Stomach (tissue), 9 donors: ENCODE measurements around the gene DOCK6. TPM values are rescaled to one million over a fixed set of nuclear protein-coding genes. Genes with fewer than 3 reads are reported as not detected.

ENCODE experiments used
- DNase-seq, 2 donors: peaks; one replicate each; pipeline versions ENCODE4 v3.0.0 to v3.0.0-alpha.2; 2013 to 2019
- H3K27ac ChIP-seq, 5 donors: fragments of 200-600 bp in 4 of 5; sonication (generic) in 4 of 5; one replicate each; pipeline ENCODE4 v1.5.1; 2013 to 2019; ENCODE audit warnings: mild to moderate bottlenecking in 1 of 5, moderate library complexity in 1 of 5
- H3K27me3 ChIP-seq, 3 donors: fragments of 200-600 bp; sonication (generic); one replicate each; pipeline ENCODE4 v1.5.1; 2017 to 2019; ENCODE audit warnings: mixed run types in 1 of 3
- H3K36me3 ChIP-seq, 4 donors: fragments of 200-600 bp; sonication (generic); 1 replicate in 3 of 4; 2 replicates in 1 of 4; pipeline ENCODE4 v1.5.1; 2016 to 2019
- H3K4me1 ChIP-seq, 4 donors: fragments of 200-600 bp; sonication (generic); one replicate each; pipeline ENCODE4 v1.5.1; 2016 to 2019
- H3K4me3 ChIP-seq, 4 donors: fragments of 200-600 bp; sonication (generic) in 3 of 4; one replicate each; pipeline ENCODE4 v1.5.1; 2016 to 2019; ENCODE audit warnings: mild to moderate bottlenecking in 1 of 4
- H3K9me3 ChIP-seq, 4 donors: fragments of 200-600 bp; sonication (generic); one replicate each; pipeline ENCODE4 v1.5.1; 2016 to 2019
- EP300 ChIP-seq: sonication (generic); formaldehyde crosslinking; IDR thresholded peaks from one replicate; pipeline ENCODE4 v1.6.1; 2017; ENCODE audit warnings: antibody characterized with exemption
- POLR2A ChIP-seq, 4 donors: fragments of 450-650 bp; IDR thresholded peaks; one replicate each; pipeline ENCODE4 v1.6.1; 2016; ENCODE audit warnings: antibody characterized with exemption in 4 of 4, control low read depth in 2 of 4, mild to moderate bottlenecking in 1 of 4, moderate library complexity in 1 of 4
- POLR2AphosphoS5 ChIP-seq, 3 donors: sonication (generic); formaldehyde crosslinking; IDR thresholded peaks; one replicate each; pipeline ENCODE4 v1.6.1; 2016; ENCODE audit warnings: antibody characterized with exemption in 3 of 3
- WGBS, 5 donors: extraction: QIAGEN DNeasy Blood & Tissue Kit in 3 of 5; methylation state at CpG; one replicate each; pipeline versions ENCODE4 v1.1.5 to v1.1.7; 2013 to 2018; 5-methylcytosine and 5-hydroxymethylcytosine counted together
- intact Hi-C: fragments of 100-400 bp; cut with DNase I; formaldehyde crosslinking; loops from one replicate; pipeline ENCODE4 v1.15.1; 2023; ENCODE audit warnings: low total_unique reads
- polyA plus RNA-seq, 3 donors: library from polyadenylated mRNA; stranded (reverse); fragments of 200-250 nt; gene quantifications; one replicate each; pipeline ENCODE4 v1.2.3, GENCODE V29; 2013
- total RNA-seq, 5 donors: library from RNA; depleted of rRNA; stranded (reverse); fragments of >200 nt; gene quantifications; one replicate each; pipeline versions ENCODE4 v1.1.0 to v1.2.3, GENCODE V29; 2014 to 2016
- TF ChIP-seq, protein P1 (sequence below), 7 experiments: fragments of 450-650 bp in 4 of 7; fragments of 200-600 bp in 3 of 7; sonication (generic) in 3 of 7; IDR thresholded peaks; one replicate each; pipeline ENCODE4 v1.5.1; 2016 to 2019; ENCODE audit warnings: antibody characterized with exemption in 7 of 7, control low read depth in 2 of 7, mild to moderate bottlenecking in 1 of 7
- donor health status: healthy with polysubstance abuse.
- donor health status: Bipolar disorder and iron deficiency.
- donor health status: healthy.

The DOCK6 gene
- total and polyA plus RNA-seq, 8 donors = 21.4 to 243 (median 58.9) TPM

DNA sequence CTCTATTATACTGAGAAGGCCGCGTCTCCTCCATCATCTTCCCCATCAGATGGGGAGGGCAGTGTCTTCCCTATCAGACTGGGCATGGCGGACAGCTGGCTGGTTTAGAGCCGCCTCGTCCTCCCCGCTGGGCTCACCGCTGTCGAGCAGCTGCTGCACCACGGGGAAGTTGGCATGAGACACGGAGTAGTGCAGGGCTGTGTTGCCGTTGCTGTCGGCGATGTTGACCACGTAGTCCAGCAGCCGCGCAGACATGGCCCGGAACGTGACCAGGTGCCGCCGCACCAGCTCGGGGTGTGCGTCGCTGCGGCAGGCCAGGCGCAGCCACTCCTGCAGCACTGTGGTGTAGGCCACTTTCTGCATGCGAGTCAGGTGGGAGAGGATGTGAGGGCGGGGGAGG lies 88.0 kb downstream of the DOCK6 start:
- peaks cover 77 to 100% (median 95%) of the 10 kb centered on the region in 4 donors for H3K36me3 ChIP-seq
- no peak for DNase-seq

DNA sequence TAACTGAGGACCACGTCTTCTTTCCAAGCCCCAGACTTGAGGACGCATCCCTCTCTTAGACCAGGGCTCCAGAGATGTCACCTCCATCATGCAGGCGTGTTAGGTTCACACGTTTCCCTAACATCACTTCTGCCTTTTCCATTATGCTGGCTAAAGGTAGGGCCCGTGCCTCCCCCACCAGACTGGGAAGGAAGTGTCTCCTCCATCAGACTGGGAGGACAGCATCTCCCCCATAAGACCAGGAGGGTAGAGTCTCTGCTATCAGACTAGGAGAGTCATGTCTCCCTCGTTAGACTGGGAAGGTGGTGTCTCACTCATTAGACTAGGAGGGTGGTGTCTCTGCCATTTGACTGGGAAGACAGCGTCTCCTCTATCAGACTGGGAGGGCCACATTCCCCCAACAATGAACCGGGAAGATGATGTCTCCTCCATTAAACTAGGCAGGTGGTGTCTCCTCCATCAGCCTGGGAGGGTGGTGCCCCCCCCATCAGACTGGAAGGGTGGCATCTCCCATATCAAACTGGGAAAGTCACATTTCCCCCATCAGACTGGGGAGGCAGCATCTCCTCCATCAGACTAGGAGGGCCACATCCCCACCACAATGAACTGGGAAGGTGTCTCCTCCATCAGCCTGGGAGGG lies 88.7 kb downstream of the DOCK6 start:
- H3K9me3 ChIP-seq = no peaks in the 10 kb centered on the region
- H3K27ac ChIP-seq = peak overlapping the region in 2 of 5 donors; percentile 2 to 18
- no peaks in the 10 kb centered on the region for H3K27me3 ChIP-seq
- intact Hi-C loops = no loop called here
- WGBS, 5 donors = 76 to 93% (median 82%) methylated on average over 7 to 8 of the region's 8 CpGs
- peaks cover 0 to 22% (median 10%) of the 10 kb centered on the region in 4 donors for H3K4me1 ChIP-seq
- DNase-seq = no peak
- TF ChIP-seq POLR2AphosphoS5 (IDR thresholded peaks at IDR 0.05) (no peak), EP300 (no peak), POLR2A (IDR thresholded peaks at IDR 0.05) (no peak)
- TF ChIP-seq, protein P1, sequence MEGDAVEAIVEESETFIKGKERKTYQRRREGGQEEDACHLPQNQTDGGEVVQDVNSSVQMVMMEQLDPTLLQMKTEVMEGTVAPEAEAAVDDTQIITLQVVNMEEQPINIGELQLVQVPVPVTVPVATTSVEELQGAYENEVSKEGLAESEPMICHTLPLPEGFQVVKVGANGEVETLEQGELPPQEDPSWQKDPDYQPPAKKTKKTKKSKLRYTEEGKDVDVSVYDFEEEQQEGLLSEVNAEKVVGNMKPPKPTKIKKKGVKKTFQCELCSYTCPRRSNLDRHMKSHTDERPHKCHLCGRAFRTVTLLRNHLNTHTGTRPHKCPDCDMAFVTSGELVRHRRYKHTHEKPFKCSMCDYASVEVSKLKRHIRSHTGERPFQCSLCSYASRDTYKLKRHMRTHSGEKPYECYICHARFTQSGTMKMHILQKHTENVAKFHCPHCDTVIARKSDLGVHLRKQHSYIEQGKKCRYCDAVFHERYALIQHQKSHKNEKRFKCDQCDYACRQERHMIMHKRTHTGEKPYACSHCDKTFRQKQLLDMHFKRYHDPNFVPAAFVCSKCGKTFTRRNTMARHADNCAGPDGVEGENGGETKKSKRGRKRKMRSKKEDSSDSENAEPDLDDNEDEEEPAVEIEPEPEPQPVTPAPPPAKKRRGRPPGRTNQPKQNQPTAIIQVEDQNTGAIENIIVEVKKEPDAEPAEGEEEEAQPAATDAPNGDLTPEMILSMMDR (IDR thresholded peaks at IDR 0.05) = no peak
- no peak overlapping the region for H3K4me3 ChIP-seq
- H3K36me3 ChIP-seq = peaks cover 83 to 100% (median 99%) of the 10 kb centered on the region in 4 donors

More for the DNA sequence above, 88.0 kb downstream of the DOCK6 start:
- no peaks in the 10 kb centered on the region for H3K27me3 ChIP-seq
- H3K4me1 ChIP-seq = peaks cover 2 to 29% (median 12%) of the 10 kb centered on the region in 4 donors
- intact Hi-C loops = no loop called here
- H3K9me3 ChIP-seq = no peaks in the 10 kb centered on the region
- H3K4me3 ChIP-seq = no peak overlapping the region
- no peak overlapping the region for H3K27ac ChIP-seq
- 90 to 96% (median 95%) methylated on average over 10 to 27 of the region's 27 CpGs for WGBS, 5 donors
- TF ChIP-seq, protein P1 (IDR thresholded peaks at IDR 0.05) = no peak
- TF ChIP-seq POLR2A (IDR thresholded peaks at IDR 0.05) = no peak
- TF ChIP-seq POLR2AphosphoS5 (IDR thresholded peaks at IDR 0.05) = no peak
- TF ChIP-seq EP300 = no peak

DNA sequence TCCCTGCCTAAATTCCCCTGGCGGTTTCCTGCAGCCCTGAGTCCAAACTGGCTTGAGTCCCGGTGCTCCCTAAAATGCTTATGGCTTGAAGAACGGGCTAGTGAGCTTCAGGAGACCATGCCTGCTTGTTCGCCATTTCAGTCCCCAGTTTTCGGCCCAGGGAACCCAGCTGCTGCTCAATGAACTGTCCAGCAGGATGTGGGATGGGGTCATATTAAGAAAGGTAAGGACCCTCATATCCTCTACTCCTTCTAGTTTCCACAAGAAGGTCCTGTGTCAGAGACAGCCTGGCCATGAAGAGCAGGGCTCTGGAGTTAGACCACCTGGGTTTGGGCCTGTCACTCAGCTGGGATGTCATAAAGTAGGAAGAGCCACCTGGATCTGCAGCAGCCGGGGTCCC lies 89.7 kb downstream of the DOCK6 start:
- H3K4me1 ChIP-seq = peaks cover 0 to 20% (median 7%) of the 10 kb centered on the region in 4 donors
- H3K36me3 ChIP-seq = peaks cover 77 to 100% (median 99%) of the 10 kb centered on the region in 4 donors
- no peak for TF ChIP-seq POLR2A (IDR thresholded peaks at IDR 0.05)
- intact Hi-C loops = no loop called here
- 81 to 89% (median 84%) methylated on average over 5 to 6 of the region's 6 CpGs for WGBS, 5 donors
- no peak overlapping the region for H3K4me3 ChIP-seq
- DNase-seq = no peak
- H3K27ac ChIP-seq = peak overlapping the region in 2 of 5 donors; percentile 48 to 51
- H3K9me3 ChIP-seq = no peaks in the 10 kb centered on the region
- H3K27me3 ChIP-seq = no peaks in the 10 kb centered on the region

DNA sequence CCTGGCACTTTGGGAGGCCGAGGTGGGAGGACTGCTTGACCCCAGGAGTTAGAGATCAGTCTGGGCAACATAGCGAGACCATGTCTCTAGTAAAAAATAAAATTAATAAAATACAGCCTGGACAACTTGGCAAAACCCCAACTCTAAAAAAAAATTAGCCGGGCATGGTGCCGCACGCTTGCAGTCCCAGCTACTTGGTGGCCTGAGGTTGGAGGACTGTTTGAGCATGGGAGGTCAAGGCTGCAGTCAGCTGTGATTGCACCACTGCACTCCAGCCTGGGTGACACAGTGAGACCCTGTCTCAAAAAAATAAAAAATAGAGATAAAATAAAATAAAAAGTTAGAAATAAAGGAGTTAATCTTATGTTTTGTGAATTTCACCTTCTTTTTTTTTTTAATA lies 91.2 kb downstream of the DOCK6 start:
- Histone ChIP-seq H3K9me3 (no peaks in the 10 kb centered on the region), H3K36me3 (peaks cover 77 to 100% (median 99%) of the 10 kb centered on the region in 4 donors), H3K4me3 (no peak overlapping the region), H3K27ac (peak overlapping the region in 4 of 5 donors; percentile 10 to 88 (median 68)), H3K27me3 (no peaks in the 10 kb centered on the region), H3K4me1 (peaks cover 6 to 31% (median 15%) of the 10 kb centered on the region in 4 donors)
- WGBS, 5 donors = 74 to 88% (median 84%) methylated on average over 5 of the region's 5 CpGs
- intact Hi-C loops = no loop called here
- no peak for DNase-seq
- TF ChIP-seq POLR2A (IDR thresholded peaks at IDR 0.05) = no peak
- no peak for TF ChIP-seq POLR2AphosphoS5 (IDR thresholded peaks at IDR 0.05)
- TF ChIP-seq, protein P1 (IDR thresholded peaks at IDR 0.05) = no peak
- no peak for TF ChIP-seq EP300
